A549 (cell line): ENCODE results near the gene KRT14. TPM values are rescaled to one million over a fixed set of nuclear protein-coding genes. Genes with fewer than 3 reads are reported as not detected.

Experiments used
- ATAC-seq, 2 experiments: fragments of 200-7000 bp in 1 of 2; fragments of >200 bp in 1 of 2; cut with Nextera tagmentation in 1 of 2; cut with Tn5 transposase in 1 of 2; 3 replicates each; pipeline versions ENCODE4 v1.8.0 to v1.9.1; 2018 to 2020; ENCODE audit warnings: mild to moderate bottlenecking in 1 of 2, moderate library complexity in 1 of 2
- CTCF ChIA-PET: fragments of 300-600 bp; sonication (Branson Sonifier 250); formaldehyde crosslinking; extraction: SDS; loops from one replicate; lab custom pipeline; 2021; ENCODE audit warnings: antibody characterized with exemption, inconsistent platforms; lab: Yijun Ruan, JAX
- POLR2A ChIA-PET: fragments of 350-600 bp; formaldehyde crosslinking; extraction: SDS; loops from one replicate; lab custom pipeline; 2021; ENCODE audit warnings: antibody characterized with exemption, inconsistent platforms; lab: Yijun Ruan, JAX
- DNase-seq, 2 experiments: peaks; one replicate each; pipeline versions ENCODE4 v3.0.0 to v3.0.0-alpha.2; 2011 to 2016; ENCODE audit warnings: low read depth in 1 of 2, low spot score in 1 of 2
- FAIRE-seq: peaks from 2 replicates; lab custom pipeline; 2011; peaks lifted over from hg19 to GRCh38; lab: Jason Lieb, UNC
- H3K27ac ChIP-seq, 2 experiments: fragments of >200 bp; sonication (Bioruptor Twin); formaldehyde crosslinking; 3 replicates each; pipeline ENCODE4 v1.5.1; 2016 to 2017
- H3K4me1 ChIP-seq: fragments of >200 bp; sonication (Bioruptor Twin); formaldehyde crosslinking; 3 replicates; pipeline ENCODE4 v1.6.1; 2016
- H3K4me2 ChIP-seq: fragments of >200 bp; sonication (Bioruptor Twin); formaldehyde crosslinking; 3 replicates; pipeline ENCODE4 v1.6.1; 2016
- H3K4me3 ChIP-seq: fragments of >200 bp; sonication (Bioruptor Twin); formaldehyde crosslinking; 3 replicates; pipeline ENCODE4 v1.5.1; 2016
- H3K9me3 ChIP-seq: fragments of >200 bp; sonication (Bioruptor Twin); formaldehyde crosslinking; 3 replicates; pipeline ENCODE4 v1.6.1; 2016
- BHLHE40 ChIP-seq: IDR thresholded peaks from 2 replicates; pipeline ENCODE4 v1.6.1; 2012; ENCODE audit warnings: low read depth, low read length, inconsistent platforms
- CBX8 ChIP-seq: fragments of 200-600 bp; sonication (generic); IDR thresholded peaks from 2 replicates; pipeline ENCODE4 v1.6.1; 2016
- CEBPB ChIP-seq, 2 experiments: fragments of >200 bp in 1 of 2; sonication (Bioruptor Twin) in 1 of 2; formaldehyde crosslinking in 1 of 2; IDR thresholded peaks; 2 replicates each; pipeline ENCODE4 v1.6.1; 2012 to 2016
- EHF ChIP-seq: fragments of 250-450 bp; sonication (Bioruptor Pico); IDR thresholded peaks from 2 replicates; pipeline ENCODE4 v1.5.0; 2020; ENCODE audit warnings: mild to moderate bottlenecking
- EHMT2 ChIP-seq: fragments of 200-600 bp; sonication (generic); IDR thresholded peaks from 2 replicates; pipeline ENCODE4 v1.6.1; 2016; ENCODE audit warnings: antibody characterized with exemption, low read depth, mild to moderate bottlenecking, moderate library complexity
- FOXS1 ChIP-seq: fragments of 250-450 bp; sonication (Bioruptor Pico); IDR thresholded peaks from 2 replicates; pipeline ENCODE4 v1.5.0; 2020; ENCODE audit warnings: mild to moderate bottlenecking, moderate library complexity
- GATA3 ChIP-seq: IDR thresholded peaks from 2 replicates; pipeline ENCODE4 v1.6.1; 2012; ENCODE audit warnings: borderline replicate concordance
- HDAC2 ChIP-seq: fragments of 200-600 bp; sonication (generic); IDR thresholded peaks from 2 replicates; pipeline ENCODE4 v1.6.1; 2016
- HEYL ChIP-seq: fragments of 250-450 bp; sonication (Bioruptor Pico); IDR thresholded peaks from 2 replicates; pipeline ENCODE4 v1.8.0; 2021; ENCODE audit warnings: mild to moderate bottlenecking, moderate library complexity
- HOXA7 ChIP-seq: fragments of 250-450 bp; sonication (Bioruptor Pico); IDR thresholded peaks from 2 replicates; pipeline ENCODE4 v1.5.0; 2020; ENCODE audit warnings: mild to moderate bottlenecking, moderate library complexity
- HOXB13 ChIP-seq: fragments of 250-450 bp; sonication (Bioruptor Pico); IDR thresholded peaks from 2 replicates; pipeline ENCODE4 v1.5.0; 2020; ENCODE audit warnings: low read depth, mild to moderate bottlenecking, moderate library complexity
- HOXB5 ChIP-seq: fragments of 250-450 bp; sonication (Bioruptor Pico); IDR thresholded peaks from 2 replicates; pipeline ENCODE4 v1.5.0; 2020; ENCODE audit warnings: mild to moderate bottlenecking, moderate library complexity
- JUN ChIP-seq, 2 experiments: fragments of >200 bp; sonication (Bioruptor Twin); formaldehyde crosslinking; IDR thresholded peaks; 2 replicates in 1 of 2; 3 replicates in 1 of 2; pipeline ENCODE4 v1.6.1; 2016 to 2017
- JUNB ChIP-seq: fragments of >200 bp; sonication (Bioruptor Twin); formaldehyde crosslinking; IDR thresholded peaks from 2 replicates; pipeline ENCODE4 v1.6.1; 2016
- MAFK ChIP-seq: fragments of 450-650 bp; IDR thresholded peaks from 2 replicates; pipeline ENCODE4 v1.6.1; 2014; ENCODE audit not compliant: partially characterized antibody
- MYC ChIP-seq: IDR thresholded peaks from 2 replicates; pipeline ENCODE4 v1.6.1; 2012; ENCODE audit warnings: mild to moderate bottlenecking, inconsistent platforms, low read length, improper control_type of control experiment, borderline replicate concordance
- NPAS2 ChIP-seq: fragments of 250-450 bp; sonication (Bioruptor Pico); IDR thresholded peaks from 2 replicates; pipeline ENCODE4 v1.8.0; 2022; ENCODE audit warnings: mild to moderate bottlenecking, moderate library complexity, borderline replicate concordance
- NR3C1 ChIP-seq: fragments of >200 bp; sonication (Bioruptor Twin); formaldehyde crosslinking; IDR thresholded peaks from 3 replicates; pipeline ENCODE4 v1.6.1; 2017
- PHF8 ChIP-seq: fragments of 200-600 bp; sonication (generic); IDR thresholded peaks from 2 replicates; pipeline ENCODE4 v1.6.1; 2016; ENCODE audit warnings: low read depth, mild to moderate bottlenecking, antibody characterized with exemption, moderate library complexity, borderline replicate concordance
- RAD21 ChIP-seq, 2 experiments: fragments of >200 bp in 1 of 2; sonication (Bioruptor Twin) in 1 of 2; formaldehyde crosslinking in 1 of 2; IDR thresholded peaks in 1 of 2; conservative IDR thresholded peaks in 1 of 2; 2 replicates in 1 of 2; 3 replicates in 1 of 2; pipeline ENCODE4 v1.6.1; 2012 to 2018; ENCODE audit warnings: inconsistent platforms in 1 of 2
- RARB ChIP-seq: fragments of 250-450 bp; sonication (Bioruptor Pico); IDR thresholded peaks from 2 replicates; pipeline ENCODE4 v1.8.0; 2021; ENCODE audit warnings: mild to moderate bottlenecking, moderate library complexity
- RCOR1 ChIP-seq: fragments of 150-350 bp; IDR thresholded peaks from 2 replicates; pipeline ENCODE4 v1.6.1; 2014; ENCODE audit warnings: antibody characterized with exemption, low read length, low read depth
- RNF2 ChIP-seq: fragments of 200-600 bp; sonication (generic); IDR thresholded peaks from 2 replicates; pipeline ENCODE4 v1.6.1; 2016; ENCODE audit warnings: low read depth, mild to moderate bottlenecking, antibody characterized with exemption, moderate library complexity, borderline replicate concordance
- ZNF302 ChIP-seq: fragments of 250-450 bp; sonication (Bioruptor Pico); IDR thresholded peaks from 2 replicates; pipeline ENCODE4 v1.9.0; 2021; ENCODE audit warnings: inconsistent platforms, mild to moderate bottlenecking, moderate library complexity
- WGBS: methylation state at CpG from one replicate; pipeline ENCODE4 v1.1.6; 2017; ENCODE audit errors: missing lambda C conversion rate; 5-methylcytosine and 5-hydroxymethylcytosine counted together
- polyA plus RNA-seq, 4 experiments: library from polyadenylated mRNA; depleted of rRNA in 3 of 4; stranded (reverse); fragments of >200 nt; fragmentation: RNase III in 1 of 4; extraction: RNeasy Plus Mini Kit Qiagen cat#74134 plus additional on column Dnase treatment in 1 of 4; gene quantifications; 2 replicates in 3 of 4; 3 replicates in 1 of 4; pipeline ENCODE4 v1.2.3, GENCODE V29; 2011 to 2017
- TF ChIP-seq, protein P1 (sequence below): fragments of >200 bp; sonication (Bioruptor Twin); formaldehyde crosslinking; IDR thresholded peaks from 3 replicates; pipeline ENCODE4 v1.5.1; 2016
- TF ChIP-seq, protein P2 (sequence below): fragments of >200 bp; sonication (Bioruptor Twin); formaldehyde crosslinking; IDR thresholded peaks from 3 replicates; pipeline ENCODE4 v1.6.1; 2016
- TF ChIP-seq, protein P3 (sequence below): fragments of 250-450 bp; sonication (Bioruptor Pico); IDR thresholded peaks from 2 replicates; pipeline ENCODE4 v1.5.0; 2020; ENCODE audit warnings: low read depth, mild to moderate bottlenecking, moderate library complexity

Gene KRT14
- polyA plus RNA-seq, 2 of the 4 experiments (the other 2 are of a cell fraction) = 0.04 to 0.10 TPM

DNA sequence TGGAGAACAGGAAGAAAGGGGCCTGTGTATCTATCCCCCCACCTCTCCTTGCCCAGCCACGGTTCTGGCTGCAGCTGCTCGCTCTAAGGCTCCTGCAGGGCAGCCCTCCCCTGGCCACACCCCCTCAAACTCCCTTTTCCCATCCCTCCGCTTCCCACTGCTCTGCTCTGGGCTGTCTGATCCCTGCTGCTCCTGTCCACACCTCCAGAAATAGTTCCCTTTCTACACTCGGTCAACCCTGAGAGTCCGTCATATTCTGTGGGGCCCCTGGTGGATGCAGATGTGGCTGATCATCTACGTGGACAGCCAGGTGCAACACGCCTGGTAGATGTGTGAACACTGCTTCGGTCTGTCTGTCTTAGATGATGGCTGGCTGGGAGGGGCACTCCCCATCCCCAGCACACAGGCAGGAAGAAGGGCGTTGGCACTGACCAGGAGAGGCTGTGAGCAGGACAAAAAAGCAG lies 39.3 kb downstream of the KRT14 start:
- POLR2A ChIA-PET = interaction anchor here (1.6 to 2.4 kb wide), 4 partner anchors 17 to 728 kb away, joined by 5 to 10 read pairs (median 8); no protein-coding TSS in a partner anchor
- FAIRE-seq (no peak), DNase-seq (peak in 1 of 2 experiments; percentile 70), ATAC-seq (peak; percentile 37 to 46)
- 47% methylated on average over 9 of the region's 9 CpGs for WGBS
- Histone ChIP-seq H3K27ac (peak overlapping the region; percentile 89 to 96), H3K4me2 (peak overlapping the region; percentile 82), H3K4me3 (no peak overlapping the region), H3K9me3 (0 out of 3 replicates have a peak, but pooled peaks cover 7% of the 10 kb centered on the region), H3K4me1 (peaks cover 40% of the 10 kb centered on the region)
- CTCF ChIA-PET = interaction anchor here (1.0 to 15.8 kb wide), 33 partner anchors 10 to 743 kb away, joined by 3 to 533 read pairs (median 30); partner anchors contain the start of genes KRT13, KRT14, KRT15 and KRT16
- TF ChIP-seq HEYL (CRISPR knock-in tag) = no peak
- TF ChIP-seq FOXS1 (CRISPR knock-in tag) = no peak
- TF ChIP-seq MYC = 0 out of 2 replicates have a peak, but pooled peaks have one; percentile 3

DNA sequence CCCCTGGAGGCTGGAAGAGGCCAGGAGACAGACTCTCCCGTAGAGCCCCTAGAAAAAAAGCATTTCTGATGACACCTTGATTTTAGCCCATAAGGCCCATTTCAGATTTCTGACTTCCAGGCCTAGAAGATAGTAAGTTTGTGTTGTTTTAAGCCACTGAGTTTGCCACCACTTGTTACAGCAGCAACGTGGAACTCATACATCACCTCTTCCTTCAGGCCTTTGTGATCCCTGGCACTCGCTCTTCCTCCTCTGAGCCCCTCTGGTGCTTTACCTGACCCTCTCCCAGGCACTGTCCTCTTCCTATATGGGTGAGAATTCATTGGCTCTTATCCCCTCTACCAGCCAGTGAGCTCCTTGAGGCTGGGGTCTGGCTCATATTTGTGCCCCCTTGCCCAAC lies 39.9 kb downstream of the KRT14 start:
- CTCF ChIA-PET = interaction anchor here (0.6 to 15.8 kb wide), 12 partner anchors 16 to 690 kb away, joined by 3 to 508 read pairs (median 34); partner anchors contain the start of genes KRT13, KRT15 and KRT19
- peak overlapping the region; percentile 89 to 96 for H3K27ac ChIP-seq
- POLR2A ChIA-PET = no interaction called here
- peaks cover 40% of the 10 kb centered on the region for H3K4me1 ChIP-seq
- 94% methylated on average over 3 of the region's 3 CpGs for WGBS
- 0 out of 3 replicates have a peak, but pooled peaks cover 7% of the 10 kb centered on the region for H3K9me3 ChIP-seq
- no peak for FAIRE-seq
- no peak overlapping the region for H3K4me2 ChIP-seq
- ATAC-seq = no peak
- DNase-seq = no peak
- no peak for TF ChIP-seq RAD21 (conservative IDR thresholded peaks at IDR 0.05 in 1 of 2, IDR thresholded peaks at IDR 0.05 in 1 of 2)
- TF ChIP-seq, protein P1, sequence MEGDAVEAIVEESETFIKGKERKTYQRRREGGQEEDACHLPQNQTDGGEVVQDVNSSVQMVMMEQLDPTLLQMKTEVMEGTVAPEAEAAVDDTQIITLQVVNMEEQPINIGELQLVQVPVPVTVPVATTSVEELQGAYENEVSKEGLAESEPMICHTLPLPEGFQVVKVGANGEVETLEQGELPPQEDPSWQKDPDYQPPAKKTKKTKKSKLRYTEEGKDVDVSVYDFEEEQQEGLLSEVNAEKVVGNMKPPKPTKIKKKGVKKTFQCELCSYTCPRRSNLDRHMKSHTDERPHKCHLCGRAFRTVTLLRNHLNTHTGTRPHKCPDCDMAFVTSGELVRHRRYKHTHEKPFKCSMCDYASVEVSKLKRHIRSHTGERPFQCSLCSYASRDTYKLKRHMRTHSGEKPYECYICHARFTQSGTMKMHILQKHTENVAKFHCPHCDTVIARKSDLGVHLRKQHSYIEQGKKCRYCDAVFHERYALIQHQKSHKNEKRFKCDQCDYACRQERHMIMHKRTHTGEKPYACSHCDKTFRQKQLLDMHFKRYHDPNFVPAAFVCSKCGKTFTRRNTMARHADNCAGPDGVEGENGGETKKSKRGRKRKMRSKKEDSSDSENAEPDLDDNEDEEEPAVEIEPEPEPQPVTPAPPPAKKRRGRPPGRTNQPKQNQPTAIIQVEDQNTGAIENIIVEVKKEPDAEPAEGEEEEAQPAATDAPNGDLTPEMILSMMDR = no peak
- no peak for TF ChIP-seq RARB (CRISPR knock-in tag)
- no peak for TF ChIP-seq PHF8
- no peak for TF ChIP-seq ZNF302 (CRISPR knock-in tag)
- TF ChIP-seq HOXA7 = no peak
- no peak for TF ChIP-seq EHMT2
- TF ChIP-seq JUN (IDR thresholded peaks at IDR 0.05) = no peak
- no peak for TF ChIP-seq HDAC2
- no peak for TF ChIP-seq RCOR1
- no peak for TF ChIP-seq CEBPB (IDR thresholded peaks at IDR 0.05)
- no peak overlapping the region for H3K4me3 ChIP-seq

DNA sequence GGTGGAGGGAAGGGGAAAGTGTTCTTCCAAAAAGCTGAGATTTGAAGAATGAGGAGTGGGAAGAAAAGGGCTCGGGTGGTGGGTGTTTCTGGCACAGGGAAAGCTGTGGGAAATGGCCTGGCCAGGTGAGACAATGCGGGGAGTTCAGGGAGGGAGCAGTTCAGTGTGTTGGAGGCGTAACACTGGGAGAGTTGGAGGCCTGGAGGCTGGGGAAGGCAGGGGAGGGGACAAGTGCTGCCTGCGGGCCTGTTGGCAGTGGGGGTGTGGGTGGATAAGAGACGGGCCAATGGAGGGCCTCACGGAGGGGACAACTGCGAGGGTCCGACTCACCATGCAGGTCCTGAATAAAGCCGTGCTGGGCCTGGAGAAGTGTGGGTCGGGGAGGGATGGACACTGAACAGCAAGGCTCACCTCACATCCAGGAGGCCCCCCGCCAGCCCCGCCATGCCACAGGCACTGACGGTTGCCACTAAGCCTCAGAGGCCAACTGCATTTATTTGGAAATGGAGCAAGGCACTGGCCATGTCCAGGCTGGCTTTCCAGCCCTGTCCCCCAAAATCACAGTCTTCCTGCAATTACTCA lies 40.8 kb downstream of the KRT14 start:
- ChIA-PET POLR2A (no interaction called here), CTCF (interaction anchor here (0.7 to 15.8 kb wide), 8 partner anchors 9 to 743 kb away, joined by 3 to 508 read pairs (median 16); partner anchors contain the start of gene KRT19)
- no peak for DNase-seq
- H3K4me3 ChIP-seq = no peak overlapping the region
- TF ChIP-seq NR3C1 (no peak), ZNF302 (CRISPR knock-in tag) (no peak), JUNB (no peak), JUN (IDR thresholded peaks at IDR 0.05) (no peak)
- no peak for FAIRE-seq
- peak overlapping the region in 1 of 2 experiments; percentile 89; a peak in 3 of 6 replicates for H3K27ac ChIP-seq
- no peak for ATAC-seq
- H3K4me1 ChIP-seq = peaks cover 40% of the 10 kb centered on the region
- H3K9me3 ChIP-seq = 0 out of 3 replicates have a peak, but pooled peaks cover 7% of the 10 kb centered on the region
- WGBS = 87% methylated on average over 13 of the region's 13 CpGs
- H3K4me2 ChIP-seq = no peak overlapping the region

DNA sequence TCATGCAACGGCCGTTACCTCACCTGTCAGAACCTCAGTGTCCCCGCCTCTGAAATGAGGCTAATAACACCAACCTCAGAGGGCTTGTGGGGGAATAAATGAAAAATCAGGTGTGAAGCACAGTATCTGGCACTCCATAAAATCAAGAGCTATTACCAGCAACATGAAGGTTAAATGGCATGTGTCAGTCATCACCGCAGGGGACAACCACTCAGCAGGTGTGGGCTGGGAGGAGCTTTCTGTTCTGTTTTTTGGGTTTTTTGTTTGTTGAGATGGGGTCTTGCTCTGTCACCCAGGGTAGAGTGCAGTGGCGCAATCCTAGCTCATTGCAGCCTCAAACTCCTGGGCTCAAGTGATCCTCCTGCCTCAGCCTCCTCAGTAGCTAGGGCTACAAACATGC lies 41.8 kb downstream of the KRT14 start:
- POLR2A ChIA-PET = interaction anchor here (0.8 kb wide), 1 partner anchor 12 kb away, joined by 3 read pairs; no protein-coding TSS in a partner anchor
- Histone ChIP-seq H3K27ac (peak overlapping the region; percentile 53 to 70; a peak in 5 of 6 replicates), H3K4me3 (no peak overlapping the region), H3K4me1 (peaks cover 44% of the 10 kb centered on the region), H3K9me3 (0 out of 3 replicates have a peak, but pooled peaks cover 7% of the 10 kb centered on the region), H3K4me2 (peak overlapping the region; percentile 40)
- no peak for ATAC-seq
- CTCF ChIA-PET = interaction anchor here (0.6 to 6.8 kb wide), 17 partner anchors 8 to 742 kb away, joined by 3 to 50 read pairs (median 4); no protein-coding TSS in a partner anchor
- DNase-seq = no peak
- WGBS = 93% methylated on average over 5 of the region's 5 CpGs
- no peak for FAIRE-seq
- TF ChIP-seq MAFK (no peak), HOXB5 (CRISPR knock-in tag) (no peak), HOXB13 (no peak), RNF2 (no peak), GATA3 (no peak), CBX8 (no peak), BHLHE40 (no peak), NPAS2 (CRISPR knock-in tag) (no peak), EHF (CRISPR knock-in tag) (no peak)
- TF ChIP-seq, protein P2, sequence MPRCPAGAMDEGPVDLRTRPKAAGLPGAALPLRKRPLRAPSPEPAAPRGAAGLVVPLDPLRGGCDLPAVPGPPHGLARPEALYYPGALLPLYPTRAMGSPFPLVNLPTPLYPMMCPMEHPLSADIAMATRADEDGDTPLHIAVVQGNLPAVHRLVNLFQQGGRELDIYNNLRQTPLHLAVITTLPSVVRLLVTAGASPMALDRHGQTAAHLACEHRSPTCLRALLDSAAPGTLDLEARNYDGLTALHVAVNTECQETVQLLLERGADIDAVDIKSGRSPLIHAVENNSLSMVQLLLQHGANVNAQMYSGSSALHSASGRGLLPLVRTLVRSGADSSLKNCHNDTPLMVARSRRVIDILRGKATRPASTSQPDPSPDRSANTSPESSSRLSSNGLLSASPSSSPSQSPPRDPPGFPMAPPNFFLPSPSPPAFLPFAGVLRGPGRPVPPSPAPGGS = no peak
- TF ChIP-seq, protein P3, sequence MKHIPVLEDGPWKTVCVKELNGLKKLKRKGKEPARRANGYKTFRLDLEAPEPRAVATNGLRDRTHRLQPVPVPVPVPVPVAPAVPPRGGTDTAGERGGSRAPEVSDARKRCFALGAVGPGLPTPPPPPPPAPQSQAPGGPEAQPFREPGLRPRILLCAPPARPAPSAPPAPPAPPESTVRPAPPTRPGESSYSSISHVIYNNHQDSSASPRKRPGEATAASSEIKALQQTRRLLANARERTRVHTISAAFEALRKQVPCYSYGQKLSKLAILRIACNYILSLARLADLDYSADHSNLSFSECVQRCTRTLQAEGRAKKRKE (CRISPR knock-in tag) = no peak
